HG03439 (cell line): Measurements from ENCODE around the gene SLC30A2.

Experiments
- ATAC-seq: cut with Tn5 transposase; IDR thresholded peaks from one replicate; pipeline ENCODE4 v1.9.1; 2021; ENCODE audit warnings: mild to moderate bottlenecking, moderate library complexity; ENCODE audit not compliant: unreplicated experiment

Gene SLC30A2

GRCh38 chr1:25999041-25999800 lies 46.7 kb downstream of the SLC30A2 start:
- no peak for ATAC-seq

GRCh38 chr1:25997828-25998761 lies 47.8 kb downstream of the SLC30A2 start, which contains the start of gene PAFAH2:
PAFAH2 (minus strand) TSS chr1:25998063; CDS start chr1:25990816, 7,247 bp downstream.
- ATAC-seq: peak; percentile 96

- no peak for ATAC-seq
Observed at GRCh38 chr1:25996966-25997827, 48.7 kb downstream of the SLC30A2 start.

- no peak for ATAC-seq
Observed at GRCh38 chr1:25994402-25995150, 51.3 kb downstream of the SLC30A2 start.

DNA sequence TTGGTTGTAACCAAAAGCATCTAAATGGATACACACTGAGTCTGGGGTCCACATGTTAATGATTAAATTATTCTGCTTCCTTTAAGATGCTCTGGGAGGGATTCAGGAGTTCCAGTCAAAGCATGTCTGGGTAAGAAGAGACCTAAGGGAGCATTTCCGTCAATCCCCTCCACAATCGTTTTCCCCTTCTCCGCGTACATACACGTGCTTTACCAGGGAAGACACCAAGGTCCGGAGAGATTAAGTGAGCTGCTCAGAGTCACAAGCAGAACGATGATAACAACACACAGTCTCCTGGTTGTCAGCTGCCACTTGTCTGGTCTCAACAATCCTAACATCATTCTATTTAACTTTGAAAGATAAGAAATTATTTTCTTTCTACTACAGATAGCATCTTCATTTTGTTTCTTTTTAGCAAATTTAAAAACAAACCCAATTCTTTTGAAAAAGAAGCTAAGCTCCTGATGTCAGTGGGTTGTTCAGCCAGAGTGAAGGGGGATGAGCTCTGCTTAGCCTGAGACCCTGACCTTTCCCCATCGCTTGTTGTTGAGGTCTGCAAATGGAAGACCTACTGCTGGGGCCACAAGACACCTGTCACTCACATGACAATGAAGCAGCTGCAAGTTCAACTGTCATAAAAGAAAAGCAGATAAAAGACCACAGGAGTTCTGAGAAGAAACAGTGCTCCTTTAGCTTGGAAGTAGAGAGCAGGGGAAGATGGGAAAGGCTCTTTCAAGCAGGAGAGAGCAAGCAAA lies 52.5 kb downstream of the SLC30A2 start:
- ATAC-seq: no peak

DNA sequence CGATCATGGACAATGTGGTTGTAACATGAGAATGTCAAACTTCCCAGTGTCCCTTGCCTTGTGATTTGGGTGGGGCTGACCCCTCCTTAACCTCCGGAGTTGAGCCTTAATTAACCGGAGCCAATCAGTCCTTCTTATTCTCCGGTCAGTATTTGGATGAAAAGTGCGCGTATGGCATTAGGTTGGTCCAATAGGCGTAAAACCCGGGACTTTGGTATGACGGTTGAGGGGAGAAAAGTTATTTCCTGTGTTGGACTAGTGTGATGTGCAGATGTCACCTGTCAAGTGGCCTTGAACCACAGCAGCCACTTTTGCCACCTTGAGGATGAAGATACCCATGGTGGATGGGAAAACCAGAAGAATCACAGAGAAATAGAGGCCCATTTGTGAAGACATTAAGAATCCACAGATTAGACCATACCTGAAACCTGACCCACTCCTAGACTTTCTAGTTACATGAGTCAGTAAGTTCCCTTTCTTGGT lies 53.2 kb downstream of the SLC30A2 start:
- no peak for ATAC-seq

DNA sequence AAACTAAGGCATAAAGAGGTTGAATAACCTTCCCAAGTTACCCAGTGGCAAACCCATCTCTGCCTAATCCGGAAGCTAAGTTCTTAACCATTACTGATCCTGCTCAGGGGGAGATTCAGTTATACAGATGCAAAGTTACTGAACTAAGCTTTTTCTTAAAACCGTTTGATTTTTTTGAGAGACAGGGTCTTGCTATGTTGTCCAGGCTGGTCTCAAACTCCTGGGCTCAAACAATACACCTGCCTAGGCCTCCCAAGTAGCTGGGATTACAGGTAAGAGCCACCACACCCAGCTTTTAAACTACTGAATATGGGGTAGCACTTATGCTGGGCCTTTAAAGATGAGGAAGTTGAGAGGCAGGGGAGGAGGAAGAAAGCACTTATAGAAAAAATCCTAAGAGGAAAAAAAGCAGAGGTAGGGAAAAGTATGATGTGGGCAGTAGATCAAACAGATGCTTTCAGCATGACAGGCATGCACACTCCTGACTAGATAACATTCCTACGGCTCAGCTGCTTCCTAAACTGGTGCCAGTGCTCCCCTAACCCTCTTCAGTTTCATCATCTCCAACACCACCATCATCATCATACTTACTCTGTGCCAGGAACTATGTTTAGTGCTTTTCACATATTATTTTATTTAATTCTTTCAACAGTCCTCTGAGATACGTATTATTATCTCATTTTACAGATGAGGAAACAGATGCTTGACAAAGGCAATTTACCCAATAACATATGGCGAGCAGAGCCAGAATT lies 53.8 kb downstream of the SLC30A2 start:
- ATAC-seq: no peak

- no peak for ATAC-seq
Observed at GRCh38 chr1:25990702-25991395, 55.1 kb downstream of the SLC30A2 start.

DNA sequence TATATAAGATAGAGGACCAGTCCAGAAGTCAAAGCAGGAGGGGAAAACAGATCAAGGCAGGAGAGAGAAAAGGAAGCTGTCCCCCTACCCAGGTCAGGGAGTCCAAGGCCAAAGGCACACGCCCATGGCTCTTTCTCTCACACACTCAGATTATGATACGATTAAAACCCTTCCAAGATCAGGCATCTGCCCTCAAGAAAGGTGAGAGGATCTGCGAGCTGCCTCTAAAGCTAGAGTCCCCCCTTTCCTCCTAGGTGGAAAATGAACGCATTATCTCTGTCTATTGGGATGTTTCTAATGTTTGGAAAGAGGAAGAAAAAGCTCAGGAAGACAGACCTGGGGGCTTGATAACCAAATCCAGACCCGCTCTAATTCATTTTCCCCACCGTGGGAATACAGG lies 55.7 kb downstream of the SLC30A2 start:
- ATAC-seq: no peak

GRCh38 chr1:25989440-25990234 lies 56.3 kb downstream of the SLC30A2 start:
- no peak for ATAC-seq

DNA sequence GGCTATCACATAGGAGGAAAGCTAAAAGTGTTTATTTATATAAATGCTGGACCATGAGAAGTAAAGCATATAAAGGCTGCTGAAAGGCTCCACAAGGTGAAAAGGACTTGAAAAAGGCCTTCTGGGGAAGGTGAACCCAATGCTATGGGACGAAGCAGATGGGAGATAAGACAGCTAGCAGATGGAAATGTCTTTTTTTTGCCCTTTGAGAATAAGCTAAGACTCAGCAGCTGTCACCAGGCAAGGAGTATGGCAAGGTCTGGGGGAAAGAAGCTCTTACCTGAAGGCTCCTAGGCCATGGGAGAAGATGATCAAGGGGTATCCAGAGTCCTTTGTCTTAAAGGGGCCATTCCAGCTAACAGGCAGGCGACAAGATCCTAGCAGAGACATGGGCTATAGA lies 58.0 kb downstream of the SLC30A2 start:
- ATAC-seq: no peak
